Measurements from ENCODE around the gene AFF3. TPM values are rescaled to one million over a fixed set of nuclear protein-coding genes. Genes with fewer than 3 reads are reported as not detected.
A peak's percentile ranks its signal among the peaks of the same experiment; 100 is the strongest.

Gene AFF3
- total and polyA plus RNA-seq, 8 donors, result 16.4 to 42.0 (median 21.4) TPM

GRCh38 chr2:99636144-99637034 is 506.0 kb downstream of the AFF3 start:
- ATAC-seq (peak; percentile 47), DNase-seq (peak in 2 of 4 donors; percentile 27 to 82)
- Histone ChIP-seq H3K27ac (no peak overlapping the region), H3K4me3 (no peak overlapping the region), H3K4me1 (peaks cover 0 to 10% of the 10 kb centered on the region in 2 donors), H3K36me3 (no peaks in the 10 kb centered on the region), H3K27me3 (no peaks in the 10 kb centered on the region), H3K9me3 (no peaks in the 10 kb centered on the region)
- intact Hi-C loops (cut with DNase I), result no loop called here
- no peak for TF ChIP-seq CTCF (IDR thresholded peaks at IDR 0.05)

DNA sequence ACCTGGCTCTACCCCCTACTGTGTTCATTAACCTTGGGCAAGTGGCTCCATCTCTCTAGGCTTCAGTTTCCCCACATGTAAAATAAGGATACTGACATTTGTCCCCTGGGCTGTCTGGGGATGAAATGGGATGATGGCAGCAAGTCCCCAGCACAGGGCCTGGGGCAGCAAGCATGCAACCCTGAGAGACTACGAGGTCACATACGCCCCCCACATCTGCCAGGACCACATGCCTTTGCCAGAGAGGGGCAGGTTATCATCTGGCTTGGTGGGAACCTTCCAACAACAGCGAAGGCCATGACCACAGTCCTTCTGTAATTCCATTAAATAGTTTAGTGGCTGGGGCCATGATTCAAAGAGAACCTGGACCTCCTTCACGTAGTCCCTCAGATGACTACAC is 506.7 kb downstream of the AFF3 start:
- Histone ChIP-seq H3K4me3 (no peak overlapping the region), H3K27ac (no peak overlapping the region), H3K27me3 (no peaks in the 10 kb centered on the region), H3K36me3 (no peaks in the 10 kb centered on the region), H3K4me1 (peaks cover 0 to 10% of the 10 kb centered on the region in 2 donors), H3K9me3 (no peaks in the 10 kb centered on the region)
- no peak for TF ChIP-seq CTCF (IDR thresholded peaks at IDR 0.05)
- DNase-seq (no peak), ATAC-seq (no peak)
- intact Hi-C loops (cut with DNase I), result no loop called here

- H3K4me1 ChIP-seq, result peaks cover 0 to 10% of the 10 kb centered on the region in 2 donors
- intact Hi-C loops (cut with DNase I), result no loop called here
- no peak for DNase-seq
- no peaks in the 10 kb centered on the region for H3K27me3 ChIP-seq
- H3K4me3 ChIP-seq, result no peak overlapping the region
- ATAC-seq, result no peak
- TF ChIP-seq CTCF (IDR thresholded peaks at IDR 0.05), result no peak
- no peak overlapping the region for H3K27ac ChIP-seq
- no peaks in the 10 kb centered on the region for H3K36me3 ChIP-seq
- no peaks in the 10 kb centered on the region for H3K9me3 ChIP-seq
Measured at GRCh38 chr2:99634234-99634633, 508.2 kb downstream of the AFF3 start.

DNA sequence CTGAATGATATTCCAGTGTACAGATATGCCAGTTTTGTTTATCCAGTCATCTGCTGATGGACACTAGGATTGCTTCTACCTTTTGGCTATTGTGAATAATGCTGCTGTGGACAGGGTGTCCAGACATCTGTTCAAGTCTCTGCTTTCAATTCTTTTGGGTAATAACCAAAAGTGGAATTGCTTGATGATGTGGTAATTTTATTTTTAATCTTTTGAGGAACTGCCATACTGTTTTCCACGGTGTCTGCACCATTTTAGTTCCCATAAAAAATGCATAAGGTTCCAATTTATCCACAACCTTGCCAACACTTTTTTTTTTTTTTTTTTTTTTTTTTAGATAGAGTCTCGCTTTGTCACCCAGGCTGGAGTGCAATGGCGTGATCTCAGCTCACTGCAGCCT is 510.7 kb downstream of the AFF3 start:
- H3K4me3 ChIP-seq, result no peak overlapping the region
- H3K4me1 ChIP-seq, result peaks cover 0 to 6% of the 10 kb centered on the region in 2 donors
- DNase-seq, result no peak
- H3K36me3 ChIP-seq, result no peaks in the 10 kb centered on the region
- no peaks in the 10 kb centered on the region for H3K9me3 ChIP-seq
- ATAC-seq, result no peak
- H3K27me3 ChIP-seq, result no peaks in the 10 kb centered on the region
- H3K27ac ChIP-seq, result no peak overlapping the region
- intact Hi-C loops (cut with DNase I), result no loop called here
- no peak for TF ChIP-seq CTCF (IDR thresholded peaks at IDR 0.05)

DNA sequence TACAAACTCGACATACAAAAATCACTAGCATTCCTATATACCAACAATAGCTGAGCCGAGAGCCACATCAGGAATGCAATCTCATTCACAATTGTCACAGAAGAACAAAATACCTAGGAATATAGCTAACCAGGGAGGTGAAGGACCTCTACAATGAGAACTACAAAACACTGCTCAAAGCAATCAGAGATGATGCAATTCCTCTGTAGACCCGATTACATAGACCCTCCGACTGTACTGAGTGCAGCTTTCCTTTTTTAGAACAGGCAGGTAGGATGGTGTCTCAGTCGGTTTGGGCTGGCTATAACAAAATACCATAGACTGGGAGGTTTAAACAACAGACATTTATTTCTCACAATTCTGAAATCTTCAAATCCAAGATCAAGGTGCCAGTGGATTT is 513.1 kb downstream of the AFF3 start:
- DNase-seq (no peak), ATAC-seq (no peak)
- no peaks in the 10 kb centered on the region for H3K27me3 ChIP-seq
- no peaks in the 10 kb centered on the region for H3K9me3 ChIP-seq
- intact Hi-C loops (cut with DNase I), result no loop called here
- TF ChIP-seq CTCF (IDR thresholded peaks at IDR 0.05), result no peak
- H3K4me3 ChIP-seq, result no peak overlapping the region
- H3K36me3 ChIP-seq, result no peaks in the 10 kb centered on the region
- no peaks in the 10 kb centered on the region for H3K4me1 ChIP-seq
- H3K27ac ChIP-seq, result no peak overlapping the region

Measured in left lung (tissue), 10 donors.